Heart right ventricle (tissue), 16 donors: ENCODE results near the gene TNK2. TPM values are rescaled to one million over a fixed set of nuclear protein-coding genes. Genes with fewer than 3 reads are reported as not detected.

Experiments
- ATAC-seq, 8 donors: fragments of 200-7000 bp; cut with Tn5 transposase; one replicate each; pipeline ENCODE4 v1.9.1; 2020; ENCODE audit warnings: mild to moderate bottlenecking in 8 of 8, moderate library complexity in 8 of 8, moderate number of reproducible peaks in 1 of 8
- DNase-seq, 2 donors: peaks; one replicate each; pipeline ENCODE4 v3.0.0-alpha.2; 2020
- H3K27ac ChIP-seq, 10 donors: fragments of 200-600 bp; sonication (generic) in 2 of 10; one replicate each; pipeline versions ENCODE4 v1.5.0 to v1.8.0; 2020 to 2022; ENCODE audit warnings: mild to moderate bottlenecking in 3 of 10
- H3K27me3 ChIP-seq, 7 donors: fragments of 200-600 bp; one replicate each; pipeline ENCODE4 v1.8.0; 2021 to 2022; ENCODE audit warnings: mild to moderate bottlenecking in 2 of 7
- H3K36me3 ChIP-seq, 9 donors: fragments of 200-600 bp; sonication (generic) in 1 of 9; one replicate each; pipeline versions ENCODE4 v1.5.0 to v1.8.0; 2020 to 2022; ENCODE audit warnings: mild to moderate bottlenecking in 2 of 9
- H3K4me1 ChIP-seq, 9 donors: fragments of 200-600 bp; sonication (generic) in 1 of 9; one replicate each; pipeline versions ENCODE4 v1.5.0 to v1.8.0; 2020 to 2022; ENCODE audit warnings: mild to moderate bottlenecking in 4 of 9
- H3K4me3 ChIP-seq, 10 donors: fragments of 200-600 bp; sonication (generic) in 2 of 10; one replicate each; pipeline versions ENCODE4 v1.5.0 to v1.8.0; 2020 to 2022; ENCODE audit warnings: mild to moderate bottlenecking in 7 of 10, moderate library complexity in 2 of 10
- H3K9me3 ChIP-seq, 11 donors: fragments of 200-600 bp in 10 of 11; sonication (generic) in 2 of 11; one replicate each; pipeline versions ENCODE4 v1.5.0 to v1.8.0; 2013 to 2022; ENCODE audit warnings: mild to moderate bottlenecking in 2 of 11, control low read depth in 1 of 11, moderate library complexity in 1 of 11
- CTCF ChIP-seq, 9 donors: fragments of 200-600 bp; sonication (generic) in 2 of 9; IDR thresholded peaks; one replicate each; pipeline versions ENCODE4 v1.5.0 to v1.8.0; 2021 to 2022; ENCODE audit warnings: antibody characterized with exemption in 9 of 9, mild to moderate bottlenecking in 5 of 9, moderate library complexity in 1 of 9
- WGBS, 2 donors: extraction: QIAGEN DNeasy Blood & Tissue Kit; methylation state at CpG; one replicate each; pipeline ENCODE4 v1.1.7; 2013; ENCODE audit warnings: inconsistent platforms in 1 of 2; 5-methylcytosine and 5-hydroxymethylcytosine counted together
- intact Hi-C, 10 donors: fragments of 100-400 bp; cut with DNase I; formaldehyde crosslinking; loops; one replicate each; pipeline versions ENCODE4 v1.11.1 to v1.14.2; 2022
- polyA plus RNA-seq, 2 donors: library from polyadenylated mRNA; stranded (reverse); fragments of 200-250 nt; gene quantifications; one replicate each; pipeline ENCODE4 v1.2.3, GENCODE V29; 2013
- total RNA-seq, 10 donors: library from RNA; stranded (reverse); fragmentation: NEBNext Ultra II Directional in 3 of 10; extraction: Animal tissue kit (Norgen Biotek cat#: 25700) in 3 of 10; gene quantifications; one replicate each; pipeline versions ENCODE4 v1.2.1 to v1.2.4, GENCODE V29; 2021 to 2023
- donor health status: Arrhythmogenic right ventricular cardiomyopathy.
- donor health status: ischemic (EF 13 %, LVEDD 7.1; RV severe dilation, severe dysfunction).
- donor health status: healthy with polysubstance abuse.
- donor health status: DM: no; HTN: yes; CAD: no.
- donor health status: DM: no; HTN: no; CAD: no.
- donor health status: ischemic (EF 25% LVEDD 6.9; RV normal size, moderate dysfunction).
- donor health status: ischemic (EF 25% LVEDD 5.7; RV mildly dilated, moderate dysfunction).
- donor health status: healthy.
- donor health status: DM: yes; HTN: yes; CAD: no.
- donor health status: Ischemic cardiomyopathy.
- donor health status: ischemic (EF 35%, LVEDD 5.7; RV mildly dilated, moderate dysfunction).
- donor health status: nonischemic (EF 11% LVEDD 7.7; RV severe dilation, severe dysfunction).
- donor health status: DM: yes; HTN: yes; CAD: no.
- donor health status: PGD.
- donor health status: ischemic (EF 29% LVEDD 5.4; RV normal size, mild dysfunction).
- donor health status: nonischemic (EF 23%, LVEDD 6.1; RV moderate dilation, normal function).

The TNK2 gene
- total and polyA plus RNA-seq, 12 donors: 17.6 to 48.3 (median 32.5) TPM

- Histone ChIP-seq H3K27ac (no peak overlapping the region), H3K36me3 (no peaks in the 10 kb centered on the region), H3K9me3 (no peaks in the 10 kb centered on the region), H3K4me3 (no peak overlapping the region), H3K4me1 (peaks cover 0 to 3% (median 0%) of the 10 kb centered on the region in 9 donors), H3K27me3 (peaks cover 0 to 28% (median 14%) of the 10 kb centered on the region in 7 donors)
- DNase-seq (no peak), ATAC-seq (no peak)
- no peak for TF ChIP-seq CTCF (IDR thresholded peaks at IDR 0.05)
- 77 to 84% methylated on average over 14 of the region's 14 CpGs for WGBS, 2 donors
- intact Hi-C loops: no loop called here
Observed at GRCh38 chr3:195836476-195837135, 71.7 kb downstream of the TNK2 start.

DNA sequence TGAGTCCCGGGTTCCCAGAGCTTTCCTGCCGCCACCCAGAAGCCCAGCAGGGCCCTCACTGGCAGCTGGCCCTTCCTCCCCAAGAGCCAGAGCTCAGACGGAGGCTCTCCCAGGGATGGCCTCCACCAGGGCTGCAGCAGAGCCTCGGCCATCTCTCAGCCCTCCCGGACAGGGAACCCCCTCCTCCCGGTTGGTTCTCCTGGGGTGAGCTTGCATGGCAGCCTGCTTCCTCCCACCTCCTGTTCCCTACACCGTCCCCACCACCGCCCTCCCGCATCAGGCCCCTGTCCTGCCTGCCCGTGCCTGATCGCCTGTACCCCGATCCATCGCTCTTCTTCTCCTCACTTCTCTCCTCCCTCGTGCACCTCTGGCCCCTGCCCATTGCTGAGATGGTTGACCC is 72.6 kb downstream of the TNK2 start:
- TF ChIP-seq CTCF (IDR thresholded peaks at IDR 0.05): no peak
- Histone ChIP-seq H3K27ac (no peak overlapping the region), H3K27me3 (peaks cover 0 to 28% (median 14%) of the 10 kb centered on the region in 7 donors), H3K9me3 (no peaks in the 10 kb centered on the region), H3K36me3 (no peaks in the 10 kb centered on the region), H3K4me1 (peaks cover 0 to 3% (median 0%) of the 10 kb centered on the region in 9 donors), H3K4me3 (no peak overlapping the region)
- no peak for DNase-seq
- intact Hi-C loops: no loop called here
- 82 to 86% methylated on average over 14 of the region's 14 CpGs for WGBS, 2 donors
- peak in 1 of 8 donors; percentile 19 for ATAC-seq

DNA sequence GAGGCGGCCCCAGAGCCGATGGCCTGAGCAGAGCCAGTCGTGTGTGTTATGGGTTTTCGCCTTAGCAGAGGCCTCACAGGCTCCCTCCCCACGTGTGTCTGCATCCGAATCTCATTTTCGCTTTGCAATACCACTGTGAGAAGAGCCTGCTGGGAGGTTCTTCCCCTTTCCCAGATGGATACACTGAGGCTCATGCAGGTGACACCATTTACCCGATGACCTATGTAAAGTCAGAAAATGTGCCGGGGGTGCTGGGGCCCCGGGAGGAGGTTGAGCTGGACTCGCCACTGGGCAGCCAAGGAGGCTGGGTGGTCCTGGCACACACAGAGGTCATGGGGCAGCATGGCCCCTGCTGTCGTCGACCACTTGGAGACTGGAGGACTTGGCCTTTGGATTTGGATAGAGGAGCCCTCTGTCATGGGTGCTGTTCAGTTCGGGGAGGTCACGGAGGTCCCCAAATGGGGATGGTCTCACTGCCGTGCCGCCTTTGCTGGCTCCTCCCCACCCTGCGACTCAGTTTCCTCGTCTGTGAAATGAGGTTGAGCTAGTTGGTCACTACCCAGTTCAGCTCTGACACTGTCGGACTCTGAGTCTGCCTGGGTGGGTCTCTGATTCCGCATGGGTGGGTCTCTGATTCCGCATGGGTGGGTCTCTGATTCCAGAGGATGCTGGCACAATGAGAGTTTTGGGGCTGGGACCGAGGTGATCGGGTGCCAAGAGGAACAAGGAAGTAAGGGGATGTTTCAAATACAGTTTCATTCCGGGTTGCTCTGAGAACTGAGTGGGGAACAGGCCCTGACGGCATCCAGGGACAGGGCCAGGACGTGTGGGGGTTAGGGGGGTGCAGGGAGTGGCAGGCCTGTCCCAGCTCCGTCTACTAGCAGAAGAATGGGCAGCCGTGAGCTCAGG is 73.4 kb downstream of the TNK2 start:
- no peak for TF ChIP-seq CTCF (IDR thresholded peaks at IDR 0.05)
- Histone ChIP-seq H3K27ac (no peak overlapping the region), H3K9me3 (no peaks in the 10 kb centered on the region), H3K4me3 (no peak overlapping the region), H3K4me1 (peaks cover 0 to 3% (median 0%) of the 10 kb centered on the region in 9 donors), H3K36me3 (no peaks in the 10 kb centered on the region), H3K27me3 (peaks cover 0 to 27% (median 12%) of the 10 kb centered on the region in 7 donors)
- no peak for DNase-seq
- intact Hi-C loops: no loop called here
- WGBS, 2 donors: 88% methylated on average over 29 of the region's 29 CpGs
- no peak for ATAC-seq

DNA sequence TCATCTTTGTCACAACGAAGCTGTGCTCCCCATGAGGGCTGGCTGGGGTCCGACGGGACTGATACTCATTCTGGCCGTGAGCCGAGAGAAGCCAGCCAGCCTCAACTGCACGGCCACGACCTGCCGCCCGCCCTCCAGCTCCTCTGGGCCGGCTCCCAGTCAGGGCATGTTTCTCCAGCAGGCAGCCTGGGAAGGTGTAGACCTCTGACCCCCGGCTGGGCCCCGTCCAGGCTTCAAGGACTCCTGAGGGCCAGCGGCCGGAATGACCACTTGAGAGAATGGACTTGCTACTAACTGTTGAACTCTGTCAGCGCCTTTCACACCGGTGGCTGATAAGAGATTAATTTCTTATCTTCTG is 78.5 kb downstream of the TNK2 start:
- TF ChIP-seq CTCF (IDR thresholded peaks at IDR 0.05): no peak
- no peaks in the 10 kb centered on the region for H3K36me3 ChIP-seq
- no peak overlapping the region for H3K27ac ChIP-seq
- no peaks in the 10 kb centered on the region for H3K4me1 ChIP-seq
- DNase-seq (no peak), ATAC-seq (peak in 1 of 8 donors; percentile 13)
- no peak overlapping the region for H3K4me3 ChIP-seq
- H3K27me3 ChIP-seq: peaks cover 0 to 17% (median 4%) of the 10 kb centered on the region in 7 donors
- intact Hi-C loops: no loop called here
- H3K9me3 ChIP-seq: no peaks in the 10 kb centered on the region
- WGBS, 2 donors: 69 to 75% methylated on average over 16 of the region's 16 CpGs
